Measurements from ENCODE around the gene CNPY1. TPM values are rescaled to one million over a fixed set of nuclear protein-coding genes. Genes with fewer than 3 reads are reported as not detected.

Gene CNPY1
- total RNA-seq, 2 experiments from 2014 or later: not detected

GRCh38 chr7:155543011-155543876, 3.1 kb downstream of the CNPY1 start:
- H3K4me3 Mint-ChIP-seq: no peak overlapping the region
- no peak for ATAC-seq (ENCODE audit: low read depth)
- no peaks in the 10 kb centered on the region for H3K4me1 Mint-ChIP-seq
- H3K27me3 Mint-ChIP-seq: peaks cover 12% of the 10 kb centered on the region
- no peaks in the 10 kb centered on the region for H3K36me3 Mint-ChIP-seq
- POLR2A ChIA-PET: no interaction called here
- H3K27ac Mint-ChIP-seq: no peak overlapping the region
- no peak for DNase-seq
- H3K9me3 Mint-ChIP-seq: no peaks in the 10 kb centered on the region

DNA sequence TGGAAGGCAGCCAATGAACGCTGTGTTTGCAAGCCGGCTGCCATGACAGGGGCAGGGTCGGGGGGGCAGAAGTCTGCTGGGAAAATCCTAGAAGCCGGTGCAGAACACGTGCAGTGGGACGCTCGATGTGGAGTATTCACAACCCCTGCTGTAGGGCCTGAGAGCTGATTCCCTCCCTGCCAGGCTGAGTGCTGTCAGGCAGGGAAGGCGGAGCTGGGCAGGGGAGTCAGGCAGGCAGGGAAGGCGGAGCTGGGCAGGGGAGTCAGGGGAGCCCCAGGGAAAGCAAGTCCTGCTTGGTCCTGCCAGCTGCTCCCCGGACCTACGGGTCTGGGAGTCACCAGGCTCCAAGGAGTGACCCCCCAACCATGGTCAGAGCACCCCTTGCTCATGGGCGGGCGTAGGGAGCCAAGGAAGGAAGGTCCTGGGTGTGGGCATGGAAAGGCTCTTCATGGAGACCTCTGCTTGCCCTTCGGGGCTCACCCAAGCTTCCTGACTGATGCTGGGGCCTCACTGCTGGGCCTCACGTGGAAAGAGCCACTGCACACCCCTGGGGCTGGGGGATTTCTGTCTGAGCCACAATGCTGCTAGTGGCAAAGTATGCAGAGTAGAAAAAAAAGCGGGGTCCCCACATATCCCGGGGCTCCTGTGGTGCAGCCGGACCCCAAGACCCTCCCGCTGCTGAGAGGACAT, 4.2 kb downstream of the CNPY1 start:
- DNase-seq (no peak), ATAC-seq (ENCODE audit: low read depth) (no peak)
- Mint-ChIP-seq H3K9me3 (no peaks in the 10 kb centered on the region), H3K4me3 (no peak overlapping the region), H3K27me3 (peaks cover 12% of the 10 kb centered on the region), H3K27ac (no peak overlapping the region), H3K4me1 (no peaks in the 10 kb centered on the region), H3K36me3 (no peaks in the 10 kb centered on the region)
- POLR2A ChIA-PET: no interaction called here

- no peak overlapping the region for H3K27ac Mint-ChIP-seq
- no peak overlapping the region for H3K4me3 Mint-ChIP-seq
- H3K27me3 Mint-ChIP-seq: peaks cover 19% of the 10 kb centered on the region
- no peaks in the 10 kb centered on the region for H3K36me3 Mint-ChIP-seq
- no peaks in the 10 kb centered on the region for H3K4me1 Mint-ChIP-seq
- H3K9me3 Mint-ChIP-seq: no peaks in the 10 kb centered on the region
- ATAC-seq (ENCODE audit: low read depth): no peak
- DNase-seq: no peak
- POLR2A ChIA-PET: no interaction called here
Measured at GRCh38 chr7:155540553-155540952, 5.8 kb downstream of the CNPY1 start.

DNA sequence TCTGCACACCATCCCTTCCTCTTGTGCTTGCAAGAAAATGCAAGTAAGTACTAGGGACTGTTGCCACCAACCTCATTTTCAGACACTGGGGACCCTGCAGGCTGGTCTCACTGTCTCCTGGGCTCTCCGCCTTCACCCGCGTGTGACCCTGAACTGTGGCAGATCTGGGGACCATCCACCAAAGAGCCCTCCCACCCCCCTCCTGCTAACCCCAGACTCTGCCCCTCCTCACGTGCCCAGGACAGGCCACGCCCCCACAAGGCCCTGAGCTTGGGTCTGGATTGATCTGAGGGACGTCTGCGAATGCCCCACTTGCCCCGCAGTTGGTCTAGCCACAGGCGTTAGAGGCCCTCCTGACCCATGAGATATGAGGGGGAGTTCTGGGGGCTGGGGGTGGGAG, 8.1 kb downstream of the CNPY1 start:
- DNase-seq (no peak), ATAC-seq (ENCODE audit: low read depth) (no peak)
- Mint-ChIP-seq H3K27me3 (peaks cover 38% of the 10 kb centered on the region), H3K36me3 (no peaks in the 10 kb centered on the region), H3K9me3 (no peaks in the 10 kb centered on the region), H3K4me3 (no peak overlapping the region), H3K4me1 (peaks cover 5% of the 10 kb centered on the region), H3K27ac (no peak overlapping the region)
- POLR2A ChIA-PET: no interaction called here

- Mint-ChIP-seq H3K36me3 (no peaks in the 10 kb centered on the region), H3K27ac (no peak overlapping the region), H3K27me3 (peaks cover 56% of the 10 kb centered on the region), H3K9me3 (no peaks in the 10 kb centered on the region), H3K4me1 (peaks cover 12% of the 10 kb centered on the region), H3K4me3 (no peak overlapping the region)
- POLR2A ChIA-PET: no interaction called here
- ATAC-seq (ENCODE audit: low read depth) (no peak), DNase-seq (no peak)
Measured at GRCh38 chr7:155536451-155536850, 9.9 kb downstream of the CNPY1 start.

GRCh38 chr7:155534691-155535090, 11.7 kb downstream of the CNPY1 start:
- ATAC-seq (ENCODE audit: low read depth) (no peak), DNase-seq (no peak)
- H3K27ac Mint-ChIP-seq: no peak overlapping the region
- peaks cover 12% of the 10 kb centered on the region for H3K4me1 Mint-ChIP-seq
- no peaks in the 10 kb centered on the region for H3K36me3 Mint-ChIP-seq
- no peak overlapping the region for H3K4me3 Mint-ChIP-seq
- POLR2A ChIA-PET: no interaction called here
- H3K27me3 Mint-ChIP-seq: peaks cover 69% of the 10 kb centered on the region
- no peaks in the 10 kb centered on the region for H3K9me3 Mint-ChIP-seq

DNA sequence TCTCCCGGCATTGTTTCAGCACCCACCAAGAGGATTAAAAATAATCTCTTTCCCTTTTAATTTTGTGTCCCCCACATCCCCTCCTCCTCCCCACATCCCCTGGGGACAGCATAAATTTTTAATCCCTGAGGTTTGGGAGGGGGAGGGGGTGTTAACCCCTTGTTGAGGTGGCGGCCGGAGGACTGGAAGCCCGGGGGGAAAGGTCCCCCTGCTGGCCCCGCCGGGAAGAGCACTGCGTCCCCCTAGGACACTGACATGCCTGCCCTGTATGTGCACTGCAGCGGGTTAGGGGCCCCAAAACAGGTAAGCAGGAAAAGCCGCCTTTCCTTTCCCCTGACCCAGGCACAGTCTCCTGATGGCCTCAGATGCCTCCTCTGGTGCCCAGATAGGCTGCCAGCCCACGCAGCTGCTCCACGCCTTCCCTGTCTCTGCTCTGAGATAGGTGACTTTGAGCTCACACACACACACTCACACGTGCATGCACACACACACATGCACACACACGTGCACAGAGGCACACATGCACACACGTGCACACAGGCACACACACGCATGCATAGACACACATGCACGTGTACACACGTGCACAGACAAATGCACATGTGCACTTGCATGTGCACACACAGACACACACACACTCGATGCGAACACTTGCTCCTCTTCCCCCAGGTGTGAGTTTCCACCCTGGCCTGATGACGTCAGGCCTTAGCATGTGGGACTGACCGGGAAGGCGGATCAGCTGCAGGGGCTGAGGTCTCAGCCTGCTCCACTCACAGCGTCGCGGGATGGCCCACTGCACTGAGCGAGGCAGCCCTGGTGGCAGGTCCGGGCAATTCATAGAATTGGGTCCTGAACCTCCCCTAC, 12.3 kb downstream of the CNPY1 start:
- POLR2A ChIA-PET: no interaction called here
- DNase-seq (peak; percentile 67), ATAC-seq (ENCODE audit: low read depth) (peak; percentile 68)
- Mint-ChIP-seq H3K4me3 (peak overlapping the region; percentile 50), H3K27me3 (peaks cover 69% of the 10 kb centered on the region), H3K9me3 (no peaks in the 10 kb centered on the region), H3K4me1 (peaks cover 12% of the 10 kb centered on the region), H3K36me3 (no peaks in the 10 kb centered on the region), H3K27ac (no peak overlapping the region)

- H3K4me1 Mint-ChIP-seq: peaks cover 12% of the 10 kb centered on the region
- peaks cover 71% of the 10 kb centered on the region for H3K27me3 Mint-ChIP-seq
- ATAC-seq (ENCODE audit: low read depth) (peak; percentile 43), DNase-seq (peak; percentile 45)
- no peaks in the 10 kb centered on the region for H3K9me3 Mint-ChIP-seq
- POLR2A ChIA-PET: no interaction called here
- H3K27ac Mint-ChIP-seq: no peak overlapping the region
- no peaks in the 10 kb centered on the region for H3K36me3 Mint-ChIP-seq
- peak overlapping the region; percentile 50 for H3K4me3 Mint-ChIP-seq
Measured at GRCh38 chr7:155533120-155533826, 13.1 kb downstream of the CNPY1 start.

DNA sequence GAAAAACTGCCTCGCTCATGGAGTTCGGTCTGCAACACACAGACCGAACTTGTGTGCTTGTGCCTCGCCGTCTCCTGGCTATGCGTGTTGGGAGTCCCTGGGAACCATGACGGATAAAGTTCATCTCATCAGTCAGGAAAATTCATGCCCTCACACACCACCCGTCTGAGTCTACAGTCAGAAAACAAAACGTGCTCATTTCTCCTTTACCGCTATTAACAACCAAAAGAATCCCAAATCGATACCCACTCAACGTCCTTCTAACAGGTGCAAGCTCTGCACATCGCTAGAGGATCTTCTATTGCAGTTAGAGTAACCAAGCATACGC, 13.6 kb downstream of the CNPY1 start:
- Mint-ChIP-seq H3K4me3 (peak overlapping the region; percentile 28), H3K4me1 (peaks cover 12% of the 10 kb centered on the region)
- POLR2A ChIA-PET: no interaction called here

DNA sequence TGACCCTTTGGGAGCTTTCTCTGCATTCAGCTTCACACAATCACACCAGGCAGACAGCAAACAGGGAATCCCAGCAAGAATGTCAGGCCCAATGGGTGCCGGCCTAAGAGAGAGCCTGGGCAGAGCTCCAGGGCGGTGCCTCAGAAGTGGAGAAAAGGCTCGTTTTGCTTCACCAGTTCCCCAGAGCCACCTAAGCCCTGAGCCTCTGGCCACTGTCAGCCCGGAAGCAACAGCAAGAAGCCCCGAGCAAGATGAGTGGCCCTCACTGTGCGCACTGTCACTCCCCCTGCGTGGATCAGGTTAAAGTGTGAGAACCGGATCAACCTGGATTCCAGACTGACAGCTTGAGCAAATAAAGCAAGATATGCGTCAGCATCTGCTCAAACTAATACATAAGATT, 14.7 kb downstream of the CNPY1 start:
- POLR2A ChIA-PET: no interaction called here
- ATAC-seq (ENCODE audit: low read depth): no peak
- no peak overlapping the region for H3K27ac Mint-ChIP-seq
- DNase-seq: no peak
- peaks cover 12% of the 10 kb centered on the region for H3K4me1 Mint-ChIP-seq
- H3K9me3 Mint-ChIP-seq: no peaks in the 10 kb centered on the region
- H3K36me3 Mint-ChIP-seq: no peaks in the 10 kb centered on the region
- H3K4me3 Mint-ChIP-seq: no peak overlapping the region
- H3K27me3 Mint-ChIP-seq: peaks cover 71% of the 10 kb centered on the region

More for the DNA sequence above, 13.6 kb downstream of the CNPY1 start:
- Mint-ChIP-seq H3K36me3 (no peaks in the 10 kb centered on the region), H3K27me3 (peaks cover 73% of the 10 kb centered on the region), H3K27ac (no peak overlapping the region), H3K9me3 (no peaks in the 10 kb centered on the region)
- DNase-seq: no peak
- no peak for ATAC-seq (ENCODE audit: low read depth)

DNA sequence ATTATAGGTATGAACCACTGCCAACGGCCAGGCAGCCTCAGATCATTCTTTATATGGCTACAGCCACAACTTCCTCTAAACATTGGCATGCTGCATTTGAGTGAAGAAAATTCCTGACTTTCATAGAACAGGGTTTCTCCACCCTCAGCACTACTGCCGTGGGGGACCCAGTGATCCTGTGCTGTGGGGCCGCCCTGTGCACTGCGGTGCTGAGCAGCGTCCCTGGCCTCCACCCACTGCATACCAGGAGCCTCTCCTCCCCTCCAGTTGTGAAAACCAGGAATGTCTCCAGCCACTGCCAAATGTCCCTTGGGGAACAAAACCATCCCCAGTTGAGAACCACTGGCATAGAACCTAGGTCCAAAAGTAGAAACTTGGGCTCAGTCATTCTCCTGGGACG, 15.8 kb downstream of the CNPY1 start:
- Mint-ChIP-seq H3K9me3 (no peaks in the 10 kb centered on the region), H3K36me3 (no peaks in the 10 kb centered on the region), H3K4me3 (no peak overlapping the region), H3K27me3 (peaks cover 72% of the 10 kb centered on the region), H3K4me1 (peaks cover 12% of the 10 kb centered on the region), H3K27ac (no peak overlapping the region)
- DNase-seq (no peak), ATAC-seq (ENCODE audit: low read depth) (no peak)
- POLR2A ChIA-PET: no interaction called here

DNA sequence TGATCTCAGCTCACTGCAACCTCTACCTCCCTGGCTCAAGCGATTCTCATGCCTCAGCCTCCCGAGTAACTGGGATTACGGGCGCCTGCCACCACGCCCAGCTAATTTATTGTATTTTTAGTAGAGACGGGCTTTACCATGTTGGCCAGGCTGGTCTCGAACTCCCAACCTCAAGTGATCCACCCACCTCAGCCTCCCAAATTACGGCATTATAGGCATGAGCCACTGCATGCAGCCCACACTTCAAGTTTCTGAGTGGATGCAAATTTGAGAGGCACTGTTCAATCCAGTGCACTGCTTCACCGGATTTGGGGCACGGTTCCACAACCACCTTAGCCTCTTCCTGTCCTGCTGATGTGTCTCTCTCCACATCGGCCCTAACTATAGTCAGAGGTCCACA, 16.5 kb downstream of the CNPY1 start:
- no peak for DNase-seq
- no peaks in the 10 kb centered on the region for H3K9me3 Mint-ChIP-seq
- H3K27me3 Mint-ChIP-seq: peaks cover 74% of the 10 kb centered on the region
- ATAC-seq (ENCODE audit: low read depth): no peak
- no peaks in the 10 kb centered on the region for H3K36me3 Mint-ChIP-seq
- H3K4me3 Mint-ChIP-seq: no peak overlapping the region
- peaks cover 12% of the 10 kb centered on the region for H3K4me1 Mint-ChIP-seq
- POLR2A ChIA-PET: no interaction called here
- H3K27ac Mint-ChIP-seq: no peak overlapping the region

- DNase-seq (no peak), ATAC-seq (ENCODE audit: low read depth) (no peak)
- H3K27ac Mint-ChIP-seq: no peak overlapping the region
- H3K4me1 Mint-ChIP-seq: peaks cover 12% of the 10 kb centered on the region
- no peaks in the 10 kb centered on the region for H3K9me3 Mint-ChIP-seq
- H3K36me3 Mint-ChIP-seq: no peaks in the 10 kb centered on the region
- H3K4me3 Mint-ChIP-seq: no peak overlapping the region
- peaks cover 70% of the 10 kb centered on the region for H3K27me3 Mint-ChIP-seq
- POLR2A ChIA-PET: no interaction called here
Measured at GRCh38 chr7:155529346-155529745, 17.0 kb downstream of the CNPY1 start.

Measured in activated naive CD8-positive, alpha-beta T cell treated with anti-CD3 and anti-CD28 coated beads, Interleukin-2, amount 10 ng/mL, durations not matched to agents 7 days and 5 days (primary cell).